ENCODE data around the gene LILRA2.

GRCh38 chr19:54535601-54536000 is 38.0 kb upstream of the LILRA2 start:
- TF ChIP-seq CTCF (IDR thresholded peaks at IDR 0.05) (no peak), EZH2 (IDR thresholded peaks at IDR 0.05) (no peak)
